Measurements from ENCODE around the gene WDR20. TPM values are rescaled to one million over a fixed set of nuclear protein-coding genes. Genes with fewer than 3 reads are reported as not detected.

WDR20 gene
- total and polyA plus RNA-seq, 2 donors from 2014 or later, result 12.6 to 44.2 TPM

GRCh38 chr14:102222751-102223150, 83.1 kb downstream of the WDR20 start:
- no peak for FAIRE-seq
- no peak overlapping the region for H3K9ac ChIP-seq (ENCODE audit: low read length in 3 of 3)
- TF ChIP-seq CTCF (IDR thresholded peaks at IDR 0.05; ENCODE audit: borderline replicate concordance, extremely low read depth, insufficient read depth), result no peak
- no peak overlapping the region for H3K4me3 ChIP-seq (ENCODE audit: low read length in 3 of 3)
- peak in 1 of 5 donors; percentile 69 for DNase-seq
- H3K36me3 ChIP-seq (ENCODE audit: control insufficient read depth in 2 of 3, insufficient read depth in 3 of 3, low read length in 3 of 3), result peaks cover 0 to 5% (median 0%) of the 10 kb centered on the region in 3 donors
- no peaks in the 10 kb centered on the region for H3K27me3 ChIP-seq (ENCODE audit: control insufficient read depth, insufficient read depth, low read length)
- peaks cover 0 to 5% (median 2%) of the 10 kb centered on the region in 3 donors for H3K4me1 ChIP-seq (ENCODE audit: control insufficient read depth in 2 of 3, insufficient read depth in 2 of 3, low read depth in 1 of 3, low read length in 3 of 3)
- no peak overlapping the region for H3K27ac ChIP-seq (ENCODE audit: low read depth in 2 of 2, low read length in 2 of 2)
- no peaks in the 10 kb centered on the region for H3K9me3 ChIP-seq (ENCODE audit: control insufficient read depth in 2 of 3, insufficient read depth in 1 of 3, low read length in 3 of 3)
- intact Hi-C loops (cut with DNase I), result no loop called here

DNA sequence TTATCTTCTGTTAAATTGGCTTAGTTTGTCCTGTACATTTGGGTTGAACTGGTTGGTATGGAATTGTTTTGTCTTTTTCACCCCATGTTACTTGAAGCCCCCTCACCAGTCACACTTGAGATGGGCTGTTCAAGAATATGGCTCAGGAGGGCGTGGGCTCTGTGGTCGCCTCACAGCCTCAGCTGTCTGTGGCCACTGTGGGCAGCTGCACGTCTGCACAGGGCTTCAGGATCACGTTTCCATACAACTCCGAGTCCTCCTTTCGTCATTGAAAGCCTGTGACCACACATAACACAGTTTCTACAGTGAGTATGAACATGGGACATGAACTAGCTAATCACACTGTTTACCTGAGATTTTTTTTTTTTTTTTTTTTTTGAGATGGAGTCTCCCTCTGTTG, 84.0 kb downstream of the WDR20 start:
- no peak overlapping the region for H3K4me3 ChIP-seq (ENCODE audit: low read length in 3 of 3)

GRCh38 chr14:102225386-102225785, 85.7 kb downstream of the WDR20 start:
- H3K4me1 ChIP-seq (ENCODE audit: control insufficient read depth in 2 of 3, insufficient read depth in 2 of 3, low read depth in 1 of 3, low read length in 3 of 3), result peaks cover 0 to 5% (median 2%) of the 10 kb centered on the region in 3 donors
- peaks cover 0 to under 1% (median 0%) of the 10 kb centered on the region in 3 donors for H3K36me3 ChIP-seq (ENCODE audit: control insufficient read depth in 2 of 3, insufficient read depth in 3 of 3, low read length in 3 of 3)
- no peaks in the 10 kb centered on the region for H3K9me3 ChIP-seq (ENCODE audit: control insufficient read depth in 2 of 3, insufficient read depth in 1 of 3, low read length in 3 of 3)
- FAIRE-seq (no peak), DNase-seq (peak in 3 of 5 donors; percentile 50 to 70 (median 57))
- H3K27ac ChIP-seq (ENCODE audit: low read depth in 2 of 2, low read length in 2 of 2), result no peak overlapping the region
- intact Hi-C loops (cut with DNase I), result no loop called here
- H3K9ac ChIP-seq (ENCODE audit: low read length in 3 of 3), result no peak overlapping the region
- H3K4me3 ChIP-seq (ENCODE audit: low read length in 3 of 3), result no peak overlapping the region
- H3K27me3 ChIP-seq (ENCODE audit: control insufficient read depth, insufficient read depth, low read length), result no peaks in the 10 kb centered on the region
- TF ChIP-seq CTCF (IDR thresholded peaks at IDR 0.05; ENCODE audit: borderline replicate concordance, extremely low read depth, insufficient read depth), result no peak

More for the DNA sequence above, 84.0 kb downstream of the WDR20 start:
- no peak overlapping the region for H3K9ac ChIP-seq (ENCODE audit: low read length in 3 of 3)
- H3K27me3 ChIP-seq (ENCODE audit: control insufficient read depth, insufficient read depth, low read length), result no peaks in the 10 kb centered on the region
- H3K9me3 ChIP-seq (ENCODE audit: control insufficient read depth in 2 of 3, insufficient read depth in 1 of 3, low read length in 3 of 3), result no peaks in the 10 kb centered on the region
- TF ChIP-seq CTCF (IDR thresholded peaks at IDR 0.05; ENCODE audit: borderline replicate concordance, extremely low read depth, insufficient read depth), result no peak
- peaks cover 0 to 5% (median 0%) of the 10 kb centered on the region in 3 donors for H3K36me3 ChIP-seq (ENCODE audit: control insufficient read depth in 2 of 3, insufficient read depth in 3 of 3, low read length in 3 of 3)
- DNase-seq (no peak), FAIRE-seq (no peak)
- intact Hi-C loops (cut with DNase I), result no loop called here
- peaks cover 0 to 5% (median 2%) of the 10 kb centered on the region in 3 donors for H3K4me1 ChIP-seq (ENCODE audit: control insufficient read depth in 2 of 3, insufficient read depth in 2 of 3, low read depth in 1 of 3, low read length in 3 of 3)
- H3K27ac ChIP-seq (ENCODE audit: low read depth in 2 of 2, low read length in 2 of 2), result no peak overlapping the region

GRCh38 chr14:102225936-102226335, 86.2 kb downstream of the WDR20 start:
- Histone ChIP-seq H3K27me3 (ENCODE audit: control insufficient read depth, insufficient read depth, low read length) (no peaks in the 10 kb centered on the region), H3K4me1 (ENCODE audit: control insufficient read depth in 2 of 3, insufficient read depth in 2 of 3, low read depth in 1 of 3, low read length in 3 of 3) (peaks cover 0 to 5% (median 2%) of the 10 kb centered on the region in 3 donors), H3K4me3 (ENCODE audit: low read length in 3 of 3) (no peak overlapping the region), H3K36me3 (ENCODE audit: control insufficient read depth in 2 of 3, insufficient read depth in 3 of 3, low read length in 3 of 3) (peaks cover 0 to 6% (median 2%) of the 10 kb centered on the region in 3 donors), H3K9ac (ENCODE audit: low read length in 3 of 3) (no peak overlapping the region), H3K9me3 (ENCODE audit: control insufficient read depth in 2 of 3, insufficient read depth in 1 of 3, low read length in 3 of 3) (no peaks in the 10 kb centered on the region), H3K27ac (ENCODE audit: low read depth in 2 of 2, low read length in 2 of 2) (no peak overlapping the region)
- DNase-seq, result peak in 1 of 5 donors; percentile 55
- intact Hi-C loops (cut with DNase I), result no loop called here
- no peak for FAIRE-seq
- no peak for TF ChIP-seq CTCF (IDR thresholded peaks at IDR 0.05; ENCODE audit: borderline replicate concordance, extremely low read depth, insufficient read depth)

Data from kidney (tissue), 14 donors.